ENCODE results near the gene OR2G2.

OR2G2 gene

GRCh38 chr1:247605286-247605685 lies 17.1 kb downstream of the OR2G2 start, which contains the start of gene OR2G3:
TSS of gene OR2G3 (plus strand) at chr1:247605586. CDS start at chr1:247605586, 0 bp downstream.
- TF ChIP-seq CTCF (IDR thresholded peaks at IDR 0.05; ENCODE audit: low read length): no peak
- no peak for TF ChIP-seq EZH2 (IDR thresholded peaks at IDR 0.05; ENCODE audit: borderline replicate concordance, low read length)
- H3K4me2 ChIP-seq (ENCODE audit: low read length): no peak within 1 kb of the TSS
- H3K4me1 ChIP-seq (ENCODE audit: insufficient read depth, low read length, severe bottlenecking): no peaks in the 10 kb centered on the region
- H4K20me1 ChIP-seq (ENCODE audit: insufficient read depth, low read length): no peaks in the 10 kb centered on the region
- H3F3A ChIP-seq (ENCODE audit: insufficient read depth, low read length): no peaks in the 10 kb centered on the region
- no peaks in the 10 kb centered on the region for H3K79me2 ChIP-seq (ENCODE audit: insufficient read depth, low read length)
- no peak within 1 kb of the TSS for H2AFZ ChIP-seq (ENCODE audit: low read length)
- H3K4me3 ChIP-seq (ENCODE audit: low read depth, low read length, poor library complexity, severe bottlenecking): no peak within 1 kb of the TSS
- no peaks in the 10 kb centered on the region for H3K9me2 ChIP-seq (ENCODE audit: low read depth, low read length)
- H3K27me3 ChIP-seq (ENCODE audit: insufficient read depth, low read length): no peaks in the 10 kb centered on the region
- no peaks in the 10 kb centered on the region for H3K9me3 ChIP-seq (ENCODE audit: low read length)
- H3K36me3 ChIP-seq (ENCODE audit: insufficient read depth, low read length): no peaks in the 10 kb centered on the region
- no peak within 1 kb of the TSS for H3K27ac ChIP-seq (ENCODE audit: low read depth, low read length, poor library complexity, severe bottlenecking)
- no peak within 1 kb of the TSS for H3K9ac ChIP-seq (ENCODE audit: low read length)

- H2AFZ ChIP-seq (ENCODE audit: low read length): no peak overlapping the region
- no peaks in the 10 kb centered on the region for H3K79me2 ChIP-seq (ENCODE audit: insufficient read depth, low read length)
- H3K4me1 ChIP-seq (ENCODE audit: insufficient read depth, low read length, severe bottlenecking): no peaks in the 10 kb centered on the region
- no peaks in the 10 kb centered on the region for H3F3A ChIP-seq (ENCODE audit: insufficient read depth, low read length)
- H4K20me1 ChIP-seq (ENCODE audit: insufficient read depth, low read length): no peaks in the 10 kb centered on the region
- H3K4me2 ChIP-seq (ENCODE audit: low read length): no peak overlapping the region
- H3K9ac ChIP-seq (ENCODE audit: low read length): no peak overlapping the region
- H3K4me3 ChIP-seq (ENCODE audit: low read depth, low read length, poor library complexity, severe bottlenecking): no peak overlapping the region
- H3K27ac ChIP-seq (ENCODE audit: low read depth, low read length, poor library complexity, severe bottlenecking): no peak overlapping the region
- TF ChIP-seq CTCF (IDR thresholded peaks at IDR 0.05; ENCODE audit: low read length): no peak
- TF ChIP-seq EZH2 (IDR thresholded peaks at IDR 0.05; ENCODE audit: borderline replicate concordance, low read length): no peak
- H3K9me2 ChIP-seq (ENCODE audit: low read depth, low read length): no peaks in the 10 kb centered on the region
- H3K9me3 ChIP-seq (ENCODE audit: low read length): no peaks in the 10 kb centered on the region
- no peaks in the 10 kb centered on the region for H3K36me3 ChIP-seq (ENCODE audit: insufficient read depth, low read length)
- H3K27me3 ChIP-seq (ENCODE audit: insufficient read depth, low read length): no peaks in the 10 kb centered on the region
These were observed 25.2 kb downstream of the OR2G2 start for GRCh38 chr1:247613405-247613804.

GRCh38 chr1:247614625-247615024 lies 26.5 kb downstream of the OR2G2 start:
- Histone ChIP-seq H3K9me2 (ENCODE audit: low read depth, low read length) (no peaks in the 10 kb centered on the region), H3K9ac (ENCODE audit: low read length) (no peak overlapping the region), H3K36me3 (ENCODE audit: insufficient read depth, low read length) (no peaks in the 10 kb centered on the region), H4K20me1 (ENCODE audit: insufficient read depth, low read length) (no peaks in the 10 kb centered on the region), H3F3A (ENCODE audit: insufficient read depth, low read length) (no peaks in the 10 kb centered on the region), H3K4me1 (ENCODE audit: insufficient read depth, low read length, severe bottlenecking) (no peaks in the 10 kb centered on the region), H3K27me3 (ENCODE audit: insufficient read depth, low read length) (no peaks in the 10 kb centered on the region), H3K4me3 (ENCODE audit: low read depth, low read length, poor library complexity, severe bottlenecking) (no peak overlapping the region), H3K27ac (ENCODE audit: low read depth, low read length, poor library complexity, severe bottlenecking) (no peak overlapping the region), H3K79me2 (ENCODE audit: insufficient read depth, low read length) (no peaks in the 10 kb centered on the region), H2AFZ (ENCODE audit: low read length) (no peak overlapping the region), H3K9me3 (ENCODE audit: low read length) (no peaks in the 10 kb centered on the region), H3K4me2 (ENCODE audit: low read length) (no peak overlapping the region)
- TF ChIP-seq CTCF (IDR thresholded peaks at IDR 0.05; ENCODE audit: low read length): no peak
- no peak for TF ChIP-seq EZH2 (IDR thresholded peaks at IDR 0.05; ENCODE audit: borderline replicate concordance, low read length)
